Thyroid gland (tissue), 4 donors: ENCODE results near the gene RHOB.

ENCODE experiments used
- CTCF ChIP-seq, 6 experiments: fragments of 200-600 bp in 3 of 6; fragments of 450-650 bp in 3 of 6; sonication (generic) in 3 of 6; IDR thresholded peaks; one replicate each; pipeline ENCODE4 v1.5.1; 2016 to 2019; ENCODE audit warnings: antibody characterized with exemption in 6 of 6, mild to moderate bottlenecking in 2 of 6, inconsistent platforms in 1 of 6, moderate library complexity in 1 of 6
- POLR2A ChIP-seq, 2 donors: fragments of 450-650 bp; IDR thresholded peaks; one replicate each; pipeline ENCODE4 v1.6.1; 2017; ENCODE audit warnings: antibody characterized with exemption in 2 of 2, mild to moderate bottlenecking in 2 of 2, moderate library complexity in 1 of 2

GRCh38 chr2:20444993-20445910 lies 1.6 kb upstream of the RHOB start:
- TF ChIP-seq POLR2A (IDR thresholded peaks at IDR 0.05) (no peak), CTCF (IDR thresholded peaks at IDR 0.05) (no peak)
